Natural killer cell (primary cell): ENCODE measurements around the gene ENAH. TPM values are rescaled to one million over a fixed set of nuclear protein-coding genes. Genes with fewer than 3 reads are reported as not detected.

ENCODE experiments used
- ATAC-seq, 3 donors: fragments of 150-1000 bp in 2 of 3; fragments of 200-7000 bp in 1 of 3; cut with Tn5 transposase; 1 replicate in 1 of 3; 2 replicates in 2 of 3; pipeline ENCODE4 v1.10.0; 2021; ENCODE audit warnings: mild to moderate bottlenecking in 2 of 3, moderate library complexity in 2 of 3
- DNase-seq, 2 donors: peaks; one replicate each; pipeline versions ENCODE4 v3.0.0 to v3.0.0-alpha.2; 2013 to 2021; ENCODE audit warnings: mixed read lengths in 1 of 2
- H3K27ac ChIP-seq: one replicate; pipeline ENCODE4 v1.5.1; 2013; ENCODE audit warnings: mild to moderate bottlenecking, low read length
- H3K27me3 ChIP-seq: one replicate; pipeline ENCODE4 v1.6.1; 2013; ENCODE audit warnings: low read length; ENCODE audit not compliant: control insufficient read depth, insufficient read depth
- H3K36me3 ChIP-seq: one replicate; pipeline ENCODE4 v1.6.1; 2013; ENCODE audit warnings: low read length; ENCODE audit not compliant: control insufficient read depth, insufficient read depth
- H3K4me1 ChIP-seq: one replicate; pipeline ENCODE4 v1.6.1; 2013; ENCODE audit warnings: low read length; ENCODE audit not compliant: control insufficient read depth, insufficient read depth
- H3K4me3 ChIP-seq: one replicate; pipeline ENCODE4 v1.5.1; 2013; ENCODE audit warnings: low read length
- H3K9me3 ChIP-seq: one replicate; pipeline ENCODE4 v1.6.1; 2013; ENCODE audit warnings: low read length; ENCODE audit not compliant: control insufficient read depth, insufficient read depth
- H3K27ac Mint-ChIP-seq, 2 donors: one replicate each; pipeline ENCODE4 v1.8.0; 2022; ENCODE audit warnings: mild to moderate bottlenecking in 2 of 2, mixed read lengths in 2 of 2, moderate library complexity in 1 of 2
- H3K27me3 Mint-ChIP-seq, 2 donors: one replicate each; pipeline ENCODE4 v1.8.0; 2022; ENCODE audit warnings: low read depth in 2 of 2, mixed read lengths in 2 of 2
- H3K36me3 Mint-ChIP-seq: one replicate; pipeline ENCODE4 v1.8.0; 2022; ENCODE audit warnings: mixed read lengths
- H3K4me1 Mint-ChIP-seq, 2 donors: one replicate each; pipeline ENCODE4 v1.8.0; 2022; ENCODE audit warnings: mixed read lengths in 2 of 2
- H3K4me3 Mint-ChIP-seq: one replicate; pipeline ENCODE4 v1.8.0; 2022; ENCODE audit warnings: mild to moderate bottlenecking, moderate library complexity, mixed read lengths
- H3K9me3 Mint-ChIP-seq, 2 donors: one replicate each; pipeline ENCODE4 v1.8.0; 2022; ENCODE audit warnings: mixed read lengths in 2 of 2
- WGBS: methylation state at CpG from one replicate; pipeline ENCODE4 v1.1.7; 2013; ENCODE audit warnings: missing lambda C conversion rate; ENCODE audit not compliant: insufficient coverage; 5-methylcytosine and 5-hydroxymethylcytosine counted together
- intact Hi-C: fragments of 100-400 bp; cut with micrococcal nuclease; formaldehyde crosslinking; loops from one replicate; pipeline ENCODE4 v1.14.2; 2022
- total RNA-seq, 4 donors: library from RNA; stranded (reverse); fragments of 120-200 nt in 1 of 4; gene quantifications; one replicate each; pipeline versions ENCODE4 v1.2.3 to v1.2.4, GENCODE V29; 2013 to 2022
- TF ChIP-seq, protein P1 (sequence below): fragments of 200-600 bp; IDR thresholded peaks from one replicate; pipeline ENCODE4 v1.8.0; 2022; ENCODE audit warnings: antibody characterized with exemption

The ENAH gene
- total RNA-seq, 3 donors from 2014 or later (not counting 1 experiment from before 2014, with no cell fraction given), result not detected

DNA sequence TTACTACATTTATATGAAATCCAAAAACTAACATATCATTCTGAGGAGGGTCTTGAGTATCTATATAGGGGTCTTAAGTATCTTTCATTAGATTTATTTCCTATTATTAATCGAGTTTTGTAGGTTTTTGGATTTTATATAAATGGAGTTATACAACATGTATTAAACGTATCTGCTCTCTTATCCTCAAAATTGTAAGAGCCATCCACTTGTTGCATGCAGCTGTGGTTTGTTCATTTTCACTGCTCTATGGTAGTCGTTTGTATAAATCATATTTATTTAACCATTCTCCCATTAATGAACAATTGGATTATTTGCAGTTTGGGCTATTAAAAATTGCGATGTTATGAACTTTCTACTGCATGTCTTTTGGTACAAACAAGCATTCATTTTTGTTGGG lies 97.1 kb downstream of the ENAH start:
- no peak for DNase-seq
- Histone ChIP-seq H3K4me1 (no peaks in the 10 kb centered on the region), H3K36me3 (no peaks in the 10 kb centered on the region), H3K27ac (no peak overlapping the region), H3K9me3 (no peaks in the 10 kb centered on the region), H3K27me3 (peaks cover 2% of the 10 kb centered on the region), H3K4me3 (no peak overlapping the region)
- Mint-ChIP-seq H3K36me3 (no peaks in the 10 kb centered on the region), H3K9me3 (no peaks in the 10 kb centered on the region), H3K27ac (no peak overlapping the region), H3K27me3 (peaks cover 3 to 22% of the 10 kb centered on the region in 2 donors), H3K4me3 (no peak overlapping the region), H3K4me1 (no peaks in the 10 kb centered on the region)
- 88% methylated on average over 1 of the region's 4 CpGs for WGBS
- TF ChIP-seq, protein P1, sequence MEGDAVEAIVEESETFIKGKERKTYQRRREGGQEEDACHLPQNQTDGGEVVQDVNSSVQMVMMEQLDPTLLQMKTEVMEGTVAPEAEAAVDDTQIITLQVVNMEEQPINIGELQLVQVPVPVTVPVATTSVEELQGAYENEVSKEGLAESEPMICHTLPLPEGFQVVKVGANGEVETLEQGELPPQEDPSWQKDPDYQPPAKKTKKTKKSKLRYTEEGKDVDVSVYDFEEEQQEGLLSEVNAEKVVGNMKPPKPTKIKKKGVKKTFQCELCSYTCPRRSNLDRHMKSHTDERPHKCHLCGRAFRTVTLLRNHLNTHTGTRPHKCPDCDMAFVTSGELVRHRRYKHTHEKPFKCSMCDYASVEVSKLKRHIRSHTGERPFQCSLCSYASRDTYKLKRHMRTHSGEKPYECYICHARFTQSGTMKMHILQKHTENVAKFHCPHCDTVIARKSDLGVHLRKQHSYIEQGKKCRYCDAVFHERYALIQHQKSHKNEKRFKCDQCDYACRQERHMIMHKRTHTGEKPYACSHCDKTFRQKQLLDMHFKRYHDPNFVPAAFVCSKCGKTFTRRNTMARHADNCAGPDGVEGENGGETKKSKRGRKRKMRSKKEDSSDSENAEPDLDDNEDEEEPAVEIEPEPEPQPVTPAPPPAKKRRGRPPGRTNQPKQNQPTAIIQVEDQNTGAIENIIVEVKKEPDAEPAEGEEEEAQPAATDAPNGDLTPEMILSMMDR, result no peak
- no peak for ATAC-seq
- intact Hi-C loops, result loop anchor here (10.0 kb wide), 1 partner anchor 419 kb away; no protein-coding TSS in a partner anchor

DNA sequence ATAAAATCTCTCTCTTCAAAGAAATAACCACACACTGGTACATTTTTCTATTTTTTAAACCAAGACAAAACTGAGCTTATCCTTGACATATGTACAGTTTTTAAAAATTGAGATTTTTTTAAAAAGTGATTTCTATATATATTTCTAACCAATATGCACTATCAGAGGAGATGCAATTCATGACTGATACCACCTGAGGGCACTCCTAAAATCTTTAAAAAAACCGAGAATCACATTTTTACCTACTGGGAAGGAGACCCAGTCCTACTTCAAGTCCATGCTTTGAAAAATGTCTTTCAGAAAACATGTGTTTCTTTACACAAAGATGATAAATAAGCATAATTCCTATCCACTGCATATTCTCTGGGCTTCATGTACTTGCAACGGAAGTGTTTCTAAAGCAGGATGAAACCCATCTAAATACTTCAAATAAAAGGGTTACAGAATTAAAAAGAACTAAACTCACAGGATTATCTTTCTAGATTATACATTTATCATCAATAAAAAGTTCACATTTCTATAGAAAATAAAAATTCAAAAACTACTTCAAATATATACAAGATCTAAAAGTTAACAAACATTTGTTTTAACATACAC lies 98.6 kb downstream of the ENAH start:
- Mint-ChIP-seq H3K4me1 (no peaks in the 10 kb centered on the region), H3K27ac (no peak overlapping the region), H3K9me3 (no peaks in the 10 kb centered on the region), H3K4me3 (no peak overlapping the region), H3K36me3 (no peaks in the 10 kb centered on the region), H3K27me3 (peaks cover 3 to 20% of the 10 kb centered on the region in 2 donors)
- ATAC-seq (peak in 1 of 3 donors; percentile 42), DNase-seq (peak in 1 of 2 donors; percentile 49)
- H3K9me3 ChIP-seq, result no peaks in the 10 kb centered on the region
- H3K27ac ChIP-seq, result no peak overlapping the region
- no peaks in the 10 kb centered on the region for H3K36me3 ChIP-seq
- H3K4me3 ChIP-seq, result no peak overlapping the region
- 56% methylated on average over 2 of the region's 2 CpGs for WGBS
- intact Hi-C loops, result loop anchor here (10.0 kb wide), 1 partner anchor 420 kb away; no protein-coding TSS in a partner anchor
- TF ChIP-seq, protein P1, result peak; percentile 32
- no peaks in the 10 kb centered on the region for H3K27me3 ChIP-seq
- H3K4me1 ChIP-seq, result no peaks in the 10 kb centered on the region

DNA sequence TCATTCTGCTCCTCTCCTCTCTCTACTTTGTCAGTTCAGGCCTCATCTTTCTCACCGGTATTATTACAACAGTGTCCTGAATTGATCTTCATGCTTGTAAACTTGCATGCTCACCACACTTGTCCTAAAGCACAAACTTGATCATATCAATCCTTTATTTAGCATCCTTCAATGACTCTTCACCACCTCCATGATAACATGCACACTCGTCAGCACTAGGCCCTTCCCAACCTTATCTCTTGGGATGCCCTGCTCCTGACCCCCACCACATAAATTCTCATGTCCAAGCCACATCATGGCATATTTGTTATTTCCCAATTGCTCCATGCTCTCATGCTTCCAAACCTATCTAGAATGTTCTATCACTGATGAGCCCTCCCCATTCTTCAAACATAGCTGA lies 103.1 kb downstream of the ENAH start:
- DNase-seq (no peak), ATAC-seq (no peak)
- no peaks in the 10 kb centered on the region for H3K27me3 ChIP-seq
- no peak overlapping the region for H3K4me3 Mint-ChIP-seq
- WGBS, result 91% methylated on average over 2 of the region's 2 CpGs
- H3K27me3 Mint-ChIP-seq, result peaks cover 3 to 6% of the 10 kb centered on the region in 2 donors
- no peak overlapping the region for H3K27ac ChIP-seq
- no peak overlapping the region for H3K4me3 ChIP-seq
- H3K36me3 Mint-ChIP-seq, result no peaks in the 10 kb centered on the region
- no peaks in the 10 kb centered on the region for H3K36me3 ChIP-seq
- no peaks in the 10 kb centered on the region for H3K9me3 Mint-ChIP-seq
- H3K27ac Mint-ChIP-seq, result no peak overlapping the region
- intact Hi-C loops, result loop anchor here (10.0 kb wide), 1 partner anchor 425 kb away; no protein-coding TSS in a partner anchor
- H3K9me3 ChIP-seq, result no peaks in the 10 kb centered on the region
- peaks cover 0 to 5% of the 10 kb centered on the region in 2 donors for H3K4me1 Mint-ChIP-seq
- TF ChIP-seq, protein P1, result no peak
- no peaks in the 10 kb centered on the region for H3K4me1 ChIP-seq
